HCT116 (cell line): ENCODE data around the gene DCTD. TPM values are rescaled to one million over a fixed set of nuclear protein-coding genes. Genes with fewer than 3 reads are reported as not detected.

ENCODE experiments used
- ATAC-seq: fragments of 200-7000 bp; cut with Tn5 transposase; 2 replicates; pipeline ENCODE4 v1.9.1; 2020; ENCODE audit warnings: mild to moderate bottlenecking, moderate library complexity
- BruUV-seq: library from RNA; stranded (reverse); fragments of 400-500 nt; replicated peaks from 2 replicates; lab custom pipeline; 2021; lab: Mats Ljungman, UMichigan
- CTCF ChIA-PET: fragments of 300-600 bp; sonication (Branson Sonifier 250); formaldehyde crosslinking; loops from one replicate; lab custom pipeline; 2021; ENCODE audit warnings: antibody characterized with exemption; lab: Charles Lee
- POLR2A ChIA-PET: fragments of 300-600, 350-600 bp; sonication (Branson Sonifier 250); formaldehyde crosslinking; loops from one replicate; lab custom pipeline; 2021; ENCODE audit warnings: antibody characterized with exemption; lab: Charles Lee
- RAD21 ChIA-PET, 2 experiments: fragments of 300-600 bp; sonication (Branson Sonifier 250); formaldehyde crosslinking; loops; one replicate each; lab custom pipeline; 2023; ENCODE audit warnings: low total read pairs in 2 of 2; ENCODE audit not compliant: uncharacterized antibody in 2 of 2, unreplicated experiment in 2 of 2, low non-redundant PET in 1 of 2; lab: Charles Lee
- DNase-seq: peaks from one replicate; pipeline ENCODE4 v3.0.0-alpha.2; 2010; ENCODE audit warnings: low read depth, low spot score
- H2AFZ ChIP-seq: fragments of 200-600 bp; shearing (Covaris generic), sonication (generic); 2 replicates; pipeline ENCODE4 v1.6.1; 2017; ENCODE audit warnings: low read depth, mixed run types, mixed read lengths, antibody characterized with exemption, low read length; ENCODE audit not compliant: poor library complexity, severe bottlenecking
- H3K27ac ChIP-seq: 2 replicates; pipeline ENCODE4 v1.5.1; 2012; ENCODE audit warnings: low read depth, low read length
- H3K27me3 ChIP-seq: fragments of 200-600 bp; sonication (generic); 2 replicates; pipeline ENCODE4 v1.6.1; 2016; ENCODE audit warnings: mixed run types, low read length, mixed read lengths; ENCODE audit not compliant: insufficient read depth
- H3K36me3 ChIP-seq, 2 experiments: fragments of 200-500 bp in 1 of 2; fragments of 200-600 bp in 1 of 2; sonication (Bioruptor generic) in 1 of 2; sonication (generic) in 1 of 2; 2 replicates each; pipeline versions ENCODE4 v1.5.1 to v1.6.1; 2014 to 2016; ENCODE audit warnings: low read length in 2 of 2, inconsistent platforms in 1 of 2, mixed read lengths in 1 of 2, mixed run types in 1 of 2; ENCODE audit not compliant: insufficient read depth in 2 of 2, control insufficient read depth in 1 of 2
- H3K4me1 ChIP-seq, 2 experiments: fragments of 200-600 bp in 1 of 2; sonication (generic) in 1 of 2; 2 replicates each; pipeline versions ENCODE4 v1.5.1 to v1.6.1; 2012 to 2017; ENCODE audit warnings: low read length in 2 of 2, inconsistent platforms in 1 of 2, mild to moderate bottlenecking in 1 of 2, mixed read lengths in 1 of 2, mixed run types in 1 of 2, moderate library complexity in 1 of 2; ENCODE audit not compliant: insufficient read depth in 2 of 2, control insufficient read depth in 1 of 2
- H3K4me2 ChIP-seq: fragments of 200-600 bp; sonication (generic); 2 replicates; pipeline ENCODE4 v1.6.1; 2017; ENCODE audit warnings: mixed run types, low read length, mixed read lengths
- H3K4me3 ChIP-seq, 2 experiments: fragments of 200-600 bp in 1 of 2; sonication (generic) in 1 of 2; replicated peaks in 1 of 2; 2 replicates each; pipeline ENCODE4 v1.5.1; 2011 to 2016; ENCODE audit warnings: low read length in 2 of 2, control low read depth in 1 of 2, low read depth in 1 of 2, mild to moderate bottlenecking in 1 of 2, mixed read lengths in 1 of 2, mixed run types in 1 of 2
- H3K79me2 ChIP-seq: fragments of 200-600 bp; sonication (generic); 2 replicates; pipeline ENCODE4 v1.6.1; 2017; ENCODE audit warnings: mild to moderate bottlenecking, mixed run types, low read length, moderate library complexity, mixed read lengths; ENCODE audit not compliant: insufficient read depth
- H3K9ac ChIP-seq: fragments of 200-600 bp; sonication (generic); 2 replicates; pipeline ENCODE4 v1.6.1; 2016; ENCODE audit warnings: low read length, mixed read lengths
- H3K9me2 ChIP-seq: fragments of 200-600 bp; sonication (generic), shearing (Covaris generic); 2 replicates; pipeline ENCODE4 v1.6.1; 2017; ENCODE audit warnings: mixed run types, mild to moderate bottlenecking, moderate library complexity; ENCODE audit not compliant: insufficient read depth
- H3K9me3 ChIP-seq, 2 experiments: fragments of 200-500 bp in 1 of 2; fragments of 200-600 bp in 1 of 2; sonication (Bioruptor generic) in 1 of 2; sonication (generic) in 1 of 2; 2 replicates each; pipeline ENCODE4 v1.6.1; 2014 to 2017; ENCODE audit warnings: low read length in 2 of 2, mixed read lengths in 2 of 2, inconsistent platforms in 1 of 2, low read depth in 1 of 2, mild to moderate bottlenecking in 1 of 2, mixed run types in 1 of 2, moderate library complexity in 1 of 2; ENCODE audit not compliant: control insufficient read depth in 1 of 2, insufficient read depth in 1 of 2
- H4K20me1 ChIP-seq: fragments of 200-600 bp; sonication (generic), shearing (Covaris generic); 2 replicates; pipeline ENCODE4 v1.6.1; 2017; ENCODE audit warnings: mixed run types, mild to moderate bottlenecking, moderate library complexity; ENCODE audit not compliant: insufficient read depth
- CBX3 ChIP-seq: IDR thresholded peaks from 2 replicates; pipeline ENCODE4 v1.6.1; 2012; ENCODE audit warnings: low read depth
- CEBPB ChIP-seq: IDR thresholded peaks from 2 replicates; pipeline ENCODE4 v1.6.1; 2012; ENCODE audit warnings: low read depth
- EGR1 ChIP-seq: IDR thresholded peaks from 2 replicates; pipeline ENCODE4 v1.6.1; 2012; ENCODE audit warnings: low read depth
- ELF1 ChIP-seq: IDR thresholded peaks from 2 replicates; pipeline ENCODE4 v1.6.1; 2012; ENCODE audit warnings: low read depth, borderline replicate concordance
- EZH2 ChIP-seq: fragments of 200-600 bp; sonication (generic); IDR thresholded peaks from 2 replicates; pipeline ENCODE4 v1.6.1; 2017; ENCODE audit warnings: antibody characterized with exemption, mixed run types
- EZH2phosphoT487 ChIP-seq: fragments of 200-600 bp; IDR thresholded peaks from 2 replicates; pipeline ENCODE4 v1.6.1; 2018; ENCODE audit warnings: antibody characterized with exemption, borderline replicate concordance
- FOSL1 ChIP-seq: IDR thresholded peaks from 2 replicates; pipeline ENCODE4 v1.6.1; 2012; ENCODE audit warnings: low read depth
- JUND ChIP-seq: IDR thresholded peaks from 2 replicates; pipeline ENCODE4 v1.6.1; 2012
- POLR2A ChIP-seq: IDR thresholded peaks from 2 replicates; pipeline ENCODE4 v1.7.0; 2011; ENCODE audit warnings: borderline replicate concordance; ENCODE audit not compliant: insufficient read depth, insufficient read length; ENCODE audit errors: extremely low read depth
- POLR2AphosphoS5 ChIP-seq: IDR thresholded peaks from 2 replicates; pipeline ENCODE4 v1.6.1; 2011; ENCODE audit warnings: mild to moderate bottlenecking, low read depth, low read length, moderate library complexity
- RAD21 ChIP-seq: IDR thresholded peaks from 2 replicates; pipeline ENCODE4 v1.6.1; 2012; ENCODE audit warnings: low read depth, mild to moderate bottlenecking
- SIN3A ChIP-seq: IDR thresholded peaks from 2 replicates; pipeline ENCODE4 v1.6.1; 2012; ENCODE audit warnings: low read depth
- TCF7L2 ChIP-seq: IDR thresholded peaks from 2 replicates; pipeline ENCODE4 v1.7.0; 2011; ENCODE audit warnings: borderline replicate concordance, inconsistent platforms; ENCODE audit not compliant: insufficient read depth, insufficient read length; ENCODE audit errors: extremely low read depth
- YY1 ChIP-seq: IDR thresholded peaks from 2 replicates; pipeline ENCODE4 v1.6.1; 2011; ENCODE audit warnings: low read length, low read depth, moderate library complexity, mild to moderate bottlenecking; ENCODE audit not compliant: insufficient replicate concordance; ENCODE audit errors: extremely low read depth
- ZBTB33 ChIP-seq: IDR thresholded peaks from 2 replicates; pipeline ENCODE4 v1.6.1; 2011; ENCODE audit warnings: mild to moderate bottlenecking, low read length, moderate library complexity; ENCODE audit not compliant: insufficient replicate concordance; ENCODE audit errors: extremely low read depth
- ZFX ChIP-seq: fragments of 450-650 bp; IDR thresholded peaks from 2 replicates; pipeline ENCODE4 v1.6.1; 2017
- ZNF274 ChIP-seq: fragments of 200-500 bp; sonication (Bioruptor generic); IDR thresholded peaks from 2 replicates; pipeline ENCODE4 v1.6.1; 2014; ENCODE audit warnings: mild to moderate bottlenecking, low read depth, low read length, inconsistent platforms
- intact Hi-C: fragments of 100-400 bp; cut with micrococcal nuclease; formaldehyde crosslinking; loops from 2 replicates; pipeline ENCODE4 v1.10.0; 2022
- total RNA-seq: library from RNA; stranded (reverse); gene quantifications from one replicate; pipeline ENCODE4 v1.2.1, GENCODE V29; 2021; ENCODE audit not compliant: unreplicated experiment
- TF ChIP-seq, protein P1 (sequence below): IDR thresholded peaks from 2 replicates; pipeline ENCODE4 v1.6.1; 2012; ENCODE audit warnings: low read depth
- TF ChIP-seq, protein P2 (sequence below): IDR thresholded peaks from 2 replicates; pipeline ENCODE4 v1.6.1; 2012

DCTD gene
- total RNA-seq, 1 experiment from 2014 or later, result 96.3 TPM

DNA sequence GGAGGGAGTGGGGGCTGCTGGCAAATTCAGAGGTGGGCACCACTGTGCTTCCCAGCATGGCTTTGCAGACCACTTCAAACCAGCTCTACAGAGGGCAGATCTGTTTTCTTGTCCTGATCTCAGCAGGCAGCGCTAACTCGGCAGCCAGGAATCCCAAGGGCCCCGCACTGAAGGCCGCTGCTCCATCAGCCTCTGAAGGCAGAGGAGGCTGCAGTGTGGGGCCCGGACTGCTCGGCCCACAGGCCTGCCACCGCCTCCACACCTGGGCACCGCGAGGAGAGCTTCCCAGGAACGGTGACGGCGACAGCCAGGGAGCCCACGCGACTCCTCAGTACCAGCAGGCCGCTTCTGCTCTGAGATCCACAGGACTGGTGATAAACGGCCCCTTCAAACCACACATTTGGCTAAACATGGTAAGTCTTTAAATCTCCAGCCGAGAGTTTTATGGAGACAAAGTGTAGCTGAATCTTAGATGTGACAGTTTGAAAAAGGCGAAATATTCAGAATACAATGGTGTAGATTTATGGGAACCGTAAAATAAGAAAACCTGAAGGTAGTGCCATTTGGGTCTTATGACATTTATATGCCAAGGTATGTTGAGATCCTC lies 23.6 kb downstream of the DCTD start:
- H3K4me3 ChIP-seq, result no peak overlapping the region
- H2AFZ ChIP-seq, result no peak overlapping the region
- no peak overlapping the region for H3K27ac ChIP-seq
- no peaks in the 10 kb centered on the region for H3K9me2 ChIP-seq
- DNase-seq, result no peak
- peaks cover 26% of the 10 kb centered on the region for H3K79me2 ChIP-seq
- POLR2A ChIA-PET, result interaction anchor here (1.1 kb wide), 1 partner anchor 18 kb away, joined by 3 read pairs; no protein-coding TSS in a partner anchor
- H3K9ac ChIP-seq, result no peak overlapping the region
- H4K20me1 ChIP-seq, result 0 out of 2 replicates have a peak, but pooled peaks cover 5% of the 10 kb centered on the region
- H3K4me2 ChIP-seq, result no peak overlapping the region
- peaks cover 29 to 37% of the 10 kb centered on the region in 2 experiments; a peak in 3 of 4 replicates for H3K36me3 ChIP-seq
- intact Hi-C loops, result no loop called here
- TF ChIP-seq ELF1, result no peak
- no peak for TF ChIP-seq ZBTB33
- TF ChIP-seq EZH2, result no peak
- no peak for TF ChIP-seq EGR1
- no peak for TF ChIP-seq FOSL1
- TF ChIP-seq ZFX, result no peak
- TF ChIP-seq RAD21, result no peak
- TF ChIP-seq POLR2AphosphoS5, result no peak
- TF ChIP-seq CEBPB, result no peak
- no peak for TF ChIP-seq POLR2A
- no peak for TF ChIP-seq SIN3A
- TF ChIP-seq, protein P1, sequence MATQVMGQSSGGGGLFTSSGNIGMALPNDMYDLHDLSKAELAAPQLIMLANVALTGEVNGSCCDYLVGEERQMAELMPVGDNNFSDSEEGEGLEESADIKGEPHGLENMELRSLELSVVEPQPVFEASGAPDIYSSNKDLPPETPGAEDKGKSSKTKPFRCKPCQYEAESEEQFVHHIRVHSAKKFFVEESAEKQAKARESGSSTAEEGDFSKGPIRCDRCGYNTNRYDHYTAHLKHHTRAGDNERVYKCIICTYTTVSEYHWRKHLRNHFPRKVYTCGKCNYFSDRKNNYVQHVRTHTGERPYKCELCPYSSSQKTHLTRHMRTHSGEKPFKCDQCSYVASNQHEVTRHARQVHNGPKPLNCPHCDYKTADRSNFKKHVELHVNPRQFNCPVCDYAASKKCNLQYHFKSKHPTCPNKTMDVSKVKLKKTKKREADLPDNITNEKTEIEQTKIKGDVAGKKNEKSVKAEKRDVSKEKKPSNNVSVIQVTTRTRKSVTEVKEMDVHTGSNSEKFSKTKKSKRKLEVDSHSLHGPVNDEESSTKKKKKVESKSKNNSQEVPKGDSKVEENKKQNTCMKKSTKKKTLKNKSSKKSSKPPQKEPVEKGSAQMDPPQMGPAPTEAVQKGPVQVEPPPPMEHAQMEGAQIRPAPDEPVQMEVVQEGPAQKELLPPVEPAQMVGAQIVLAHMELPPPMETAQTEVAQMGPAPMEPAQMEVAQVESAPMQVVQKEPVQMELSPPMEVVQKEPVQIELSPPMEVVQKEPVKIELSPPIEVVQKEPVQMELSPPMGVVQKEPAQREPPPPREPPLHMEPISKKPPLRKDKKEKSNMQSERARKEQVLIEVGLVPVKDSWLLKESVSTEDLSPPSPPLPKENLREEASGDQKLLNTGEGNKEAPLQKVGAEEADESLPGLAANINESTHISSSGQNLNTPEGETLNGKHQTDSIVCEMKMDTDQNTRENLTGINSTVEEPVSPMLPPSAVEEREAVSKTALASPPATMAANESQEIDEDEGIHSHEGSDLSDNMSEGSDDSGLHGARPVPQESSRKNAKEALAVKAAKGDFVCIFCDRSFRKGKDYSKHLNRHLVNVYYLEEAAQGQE, result no peak
- TF ChIP-seq TCF7L2, result no peak
- TF ChIP-seq, protein P2, sequence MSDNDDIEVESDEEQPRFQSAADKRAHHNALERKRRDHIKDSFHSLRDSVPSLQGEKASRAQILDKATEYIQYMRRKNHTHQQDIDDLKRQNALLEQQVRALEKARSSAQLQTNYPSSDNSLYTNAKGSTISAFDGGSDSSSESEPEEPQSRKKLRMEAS, result no peak
- TF ChIP-seq YY1, result no peak
- TF ChIP-seq ZNF274, result no peak
- TF ChIP-seq JUND, result no peak
- no peak for TF ChIP-seq EZH2phosphoT487
- TF ChIP-seq CBX3, result no peak
- no peak for ATAC-seq
- RAD21 ChIA-PET, result no interaction called here
- H3K4me1 ChIP-seq, result no peaks in the 10 kb centered on the region
- no peaks in the 10 kb centered on the region for H3K9me3 ChIP-seq
- CTCF ChIA-PET, result no interaction called here
- no TSS peak for BruUV-seq
- H3K27me3 ChIP-seq, result no peaks in the 10 kb centered on the region
